ENCODE measurements around the gene NFAM1.

Gene NFAM1

GRCh38 chr22:42433754-42434682 lies 1.8 kb upstream of the NFAM1 start:
- TF ChIP-seq CTCF (conservative IDR thresholded peaks at IDR 0.05; ENCODE audit: low read depth, low read length), result no peak
- DNase-seq (ENCODE audit: low read depth), result peak; percentile 30
- no peak overlapping the region for H3K4me3 ChIP-seq (ENCODE audit: low read depth, low read length)

GRCh38 chr22:42432818-42433217 lies 615 bp upstream of the NFAM1 start:
- no peak for TF ChIP-seq CTCF (conservative IDR thresholded peaks at IDR 0.05; ENCODE audit: low read depth, low read length)
- no peak overlapping the region for H3K4me3 ChIP-seq (ENCODE audit: low read depth, low read length)
- no peak for DNase-seq (ENCODE audit: low read depth)

GRCh38 chr22:42431401-42432019 lies 693 bp downstream of the NFAM1 start:
- TF ChIP-seq CTCF (conservative IDR thresholded peaks at IDR 0.05; ENCODE audit: low read depth, low read length), result no peak
- H3K4me3 ChIP-seq (ENCODE audit: low read depth, low read length), result no peak overlapping the region
- DNase-seq (ENCODE audit: low read depth), result no peak

GRCh38 chr22:42430528-42431125 lies 1.6 kb downstream of the NFAM1 start:
- DNase-seq (ENCODE audit: low read depth), result no peak
- TF ChIP-seq CTCF (conservative IDR thresholded peaks at IDR 0.05; ENCODE audit: low read depth, low read length), result no peak
- H3K4me3 ChIP-seq (ENCODE audit: low read depth, low read length), result no peak overlapping the region

GRCh38 chr22:42428760-42429159 lies 3.4 kb downstream of the NFAM1 start:
- no peak overlapping the region for H3K4me3 ChIP-seq (ENCODE audit: low read depth, low read length)
- no peak for DNase-seq (ENCODE audit: low read depth)
- TF ChIP-seq CTCF (conservative IDR thresholded peaks at IDR 0.05; ENCODE audit: low read depth, low read length), result no peak

- no peak for DNase-seq (ENCODE audit: low read depth)
- TF ChIP-seq CTCF (conservative IDR thresholded peaks at IDR 0.05; ENCODE audit: low read depth, low read length), result no peak
- H3K4me3 ChIP-seq (ENCODE audit: low read depth, low read length), result no peak overlapping the region
These were observed 4.2 kb downstream of the NFAM1 start for GRCh38 chr22:42428025-42428424.
